ENCODE results near the gene ARG2.

ARG2 gene

DNA sequence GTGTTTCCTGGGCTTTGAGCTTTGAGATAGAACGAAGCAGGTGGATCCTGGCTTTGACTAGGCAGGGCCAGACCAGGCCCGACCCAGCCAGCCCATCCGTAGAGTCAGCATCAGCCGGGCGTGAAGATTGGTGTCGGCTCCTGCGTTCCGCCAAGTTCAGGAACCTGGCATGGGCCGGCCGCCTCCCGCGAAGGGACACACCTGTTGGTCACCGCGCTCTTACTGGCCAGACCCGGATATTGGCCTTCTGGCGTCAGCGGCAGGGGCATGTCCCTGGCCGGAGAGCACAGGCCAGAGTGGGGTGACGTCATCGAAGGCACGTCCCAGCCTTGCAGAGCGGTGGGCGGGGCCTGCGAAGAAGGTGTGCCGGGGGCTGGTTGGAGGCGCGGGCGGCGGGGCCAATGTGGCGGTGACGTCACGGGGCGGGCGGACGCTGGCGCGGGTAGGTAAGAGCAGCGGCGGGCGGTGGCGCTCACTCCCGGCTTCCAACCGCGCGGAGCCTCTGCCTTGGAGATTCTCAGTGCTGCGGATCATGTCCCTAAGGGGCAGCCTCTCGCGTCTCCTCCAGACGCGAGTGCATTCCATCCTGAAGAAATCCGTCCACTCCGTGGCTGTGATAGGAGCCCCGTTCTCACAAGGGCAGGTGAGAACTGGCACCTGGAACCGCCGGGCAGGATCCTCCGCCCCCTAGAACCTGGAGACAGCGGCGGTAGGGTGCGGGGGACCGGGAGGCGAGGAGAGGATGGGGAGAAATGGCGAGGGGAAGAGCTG, at the start of gene ARG2:
Gene ARG2, plus strand, starts transcription at position 475 of the 771 bp plus-strand sequence. Its CDS starts 58 bp downstream, at position 533.
- DNase-seq, result peak; percentile 94

DNA sequence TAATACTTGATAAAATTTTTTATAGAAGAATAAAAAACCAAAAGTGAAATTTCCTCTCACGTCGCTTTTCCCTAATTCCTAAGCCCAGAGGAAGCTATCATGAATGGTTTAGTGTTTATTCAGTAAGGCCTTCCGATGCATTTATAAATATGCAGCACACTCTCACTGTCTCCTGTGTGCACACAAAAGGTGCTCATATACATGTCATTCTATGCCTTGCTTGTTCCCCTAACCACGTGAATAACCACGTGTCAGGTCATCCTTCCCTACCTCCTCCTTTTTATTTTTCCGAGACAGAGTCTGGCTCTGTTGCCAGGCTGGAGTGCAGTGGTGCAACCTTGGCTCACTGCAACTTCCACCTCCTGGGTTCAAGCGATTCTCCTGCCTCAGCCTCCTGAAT, 49.3 kb upstream of the ARG2 start:
- no peak for DNase-seq

DNA sequence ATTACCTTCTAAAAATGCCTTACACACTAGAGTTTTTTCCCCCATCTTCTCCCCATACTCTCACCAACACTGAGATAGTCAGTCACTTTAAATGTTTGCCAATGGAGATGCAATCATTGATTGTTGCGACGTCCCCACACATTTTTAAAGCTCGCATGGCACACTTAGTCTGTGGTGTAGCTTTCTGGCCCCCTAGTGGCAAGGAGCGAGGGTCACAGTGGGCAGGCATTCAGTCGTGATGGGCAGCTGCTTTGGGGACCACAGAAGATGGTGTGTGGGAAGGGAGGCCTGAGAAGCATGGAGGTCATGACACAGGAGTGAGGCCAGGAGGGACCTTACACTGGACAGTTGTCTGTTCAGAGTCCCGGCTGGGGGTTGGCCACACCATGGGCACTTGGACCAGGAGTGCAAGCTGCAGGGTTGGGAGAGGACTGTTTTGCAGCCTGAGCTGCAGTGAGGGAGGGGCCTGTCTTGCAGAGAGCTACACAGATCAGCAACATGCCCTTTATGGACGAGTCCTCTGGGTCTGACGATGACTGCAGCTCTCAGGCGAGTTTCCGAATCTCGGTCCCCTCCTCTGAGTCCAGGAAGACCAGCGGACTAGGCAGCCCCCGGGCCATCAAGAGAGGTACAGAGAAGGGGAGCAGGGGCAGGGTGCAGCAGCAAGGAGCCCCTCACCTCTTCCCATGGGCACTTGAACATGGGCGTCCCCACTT, 48.3 kb upstream of the ARG2 start:
- DNase-seq, result peak; percentile 58

DNA sequence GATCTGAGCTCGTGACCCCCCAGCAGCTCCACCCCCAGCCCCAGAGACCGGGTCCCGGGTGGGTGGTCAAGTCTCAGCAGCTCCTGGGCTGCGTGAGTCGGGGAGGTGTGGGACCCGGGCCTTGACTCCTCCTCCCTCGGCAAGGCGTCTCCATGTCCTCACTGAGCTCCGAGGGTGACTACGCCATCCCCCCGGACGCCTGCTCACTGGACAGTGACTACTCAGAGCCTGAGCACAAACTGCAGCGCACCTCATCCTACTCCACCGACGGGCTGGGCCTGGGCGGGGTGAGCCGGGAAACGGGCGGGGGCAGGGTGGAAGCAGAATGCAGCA, 47.8 kb upstream of the ARG2 start:
- no peak for DNase-seq

DNA sequence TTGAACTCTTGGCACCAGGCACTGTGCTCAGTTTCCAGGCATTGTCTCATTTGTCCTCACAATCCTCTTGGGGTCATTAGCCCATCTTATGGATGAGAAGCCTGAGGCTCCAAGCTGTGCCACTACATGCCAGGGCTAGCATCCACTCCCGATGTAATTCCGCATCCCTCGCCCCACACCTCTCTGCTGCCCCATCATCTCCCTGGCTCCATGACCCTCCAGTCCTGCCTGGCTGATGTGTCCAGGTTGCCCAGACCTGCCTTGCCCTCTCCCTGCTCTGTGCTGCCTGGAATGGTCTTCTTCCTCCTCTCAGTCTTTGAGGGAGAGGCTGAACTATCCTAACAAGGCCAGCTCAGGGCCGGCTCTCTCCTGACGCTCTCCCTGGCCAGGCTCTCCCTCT, 47.1 kb upstream of the ARG2 start:
- DNase-seq, result no peak

DNA sequence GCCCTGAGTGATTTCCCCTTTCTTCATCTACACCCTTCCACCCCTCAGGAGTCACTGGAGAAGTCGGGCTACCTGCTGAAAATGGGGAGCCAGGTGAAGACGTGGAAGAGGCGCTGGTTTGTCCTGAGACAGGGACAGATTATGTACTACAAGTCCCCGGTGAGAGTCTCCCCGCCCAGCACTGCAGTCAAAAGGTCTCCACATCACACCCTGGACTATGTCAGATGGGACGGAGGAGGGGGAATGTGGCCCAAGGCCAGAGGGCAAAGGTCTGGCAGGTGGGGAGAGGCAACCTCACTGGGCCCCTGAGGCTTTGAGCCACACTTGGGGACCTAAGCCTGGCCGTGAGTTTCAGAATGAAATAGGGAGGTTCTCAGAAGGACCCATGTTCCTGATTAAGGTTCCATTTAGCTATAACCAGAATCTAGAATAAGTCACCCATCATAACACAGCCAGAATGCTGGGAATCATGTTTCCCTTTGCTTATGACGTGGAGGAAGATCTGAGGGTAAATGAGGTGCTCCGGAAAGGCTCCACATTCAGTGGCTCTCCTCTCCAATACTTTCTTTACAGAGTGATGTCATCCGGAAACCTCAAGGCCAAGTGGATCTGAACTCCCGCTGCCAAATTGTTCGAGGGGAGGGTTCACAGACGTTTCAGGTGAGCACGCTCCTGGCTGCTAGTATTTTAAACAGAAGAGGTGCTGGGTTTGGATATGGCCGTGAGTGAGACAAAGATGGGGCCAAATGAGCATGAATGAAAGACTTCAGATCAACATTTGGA, 46.3 kb upstream of the ARG2 start:
- no peak for DNase-seq

DNA sequence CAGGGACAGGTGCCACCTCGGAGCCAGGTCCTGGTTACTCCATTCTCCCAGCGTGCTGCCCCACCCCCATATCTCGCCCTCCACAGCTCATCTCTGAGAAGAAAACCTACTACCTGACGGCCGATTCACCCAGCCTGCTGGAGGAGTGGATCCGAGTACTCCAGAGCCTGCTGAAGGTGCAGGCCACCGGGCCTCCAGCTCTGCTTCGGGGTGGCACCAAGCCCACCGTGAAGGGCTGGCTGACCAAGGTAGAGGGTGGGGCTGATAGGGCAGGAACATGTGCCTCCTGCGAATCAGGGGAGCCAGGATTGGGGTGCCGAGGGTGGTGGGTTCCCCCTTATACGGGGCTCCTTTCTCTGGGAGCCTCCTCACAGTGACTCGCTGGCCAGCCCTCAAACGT, 45.6 kb upstream of the ARG2 start:
- DNase-seq, result no peak

DNA sequence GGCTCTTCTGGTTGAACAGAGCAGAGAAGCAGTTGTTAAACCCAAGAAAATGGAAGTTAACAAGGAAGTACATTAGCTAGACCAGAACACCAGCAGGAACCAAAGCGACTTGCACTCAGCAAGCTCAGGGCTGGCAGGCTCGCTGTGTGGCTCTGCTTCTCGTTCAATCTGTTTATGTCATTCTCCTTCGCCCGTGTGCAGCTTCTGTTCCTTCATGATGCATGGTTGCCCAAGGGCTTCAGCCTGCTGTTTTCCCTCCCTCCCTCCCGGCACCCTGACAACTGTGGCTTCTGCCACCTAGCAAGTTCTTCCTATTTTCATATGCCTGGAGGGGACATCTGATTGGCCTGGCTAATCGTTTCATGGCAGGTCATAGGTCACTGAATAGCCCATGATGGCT, 44.9 kb upstream of the ARG2 start:
- no peak for DNase-seq

DNA sequence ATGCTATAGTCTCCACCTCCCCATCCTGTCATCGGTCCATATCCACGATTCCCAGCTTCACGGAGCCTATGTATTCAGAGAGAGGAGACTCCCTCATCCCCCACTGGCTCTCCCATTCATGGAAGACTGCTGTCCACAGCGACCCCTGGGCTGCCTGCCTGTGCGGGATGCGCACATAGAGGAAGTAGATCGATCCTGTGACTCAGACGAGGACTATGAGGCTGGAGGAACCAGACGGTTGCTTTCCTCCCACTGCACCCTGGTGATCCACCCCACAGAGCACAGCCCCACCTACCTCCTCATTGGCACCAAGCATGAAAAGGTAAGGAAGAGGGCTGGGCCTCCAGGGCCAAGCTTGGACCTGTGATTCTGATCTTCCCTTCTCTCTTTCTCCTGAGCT, 44.0 kb upstream of the ARG2 start:
- DNase-seq, result no peak

DNA sequence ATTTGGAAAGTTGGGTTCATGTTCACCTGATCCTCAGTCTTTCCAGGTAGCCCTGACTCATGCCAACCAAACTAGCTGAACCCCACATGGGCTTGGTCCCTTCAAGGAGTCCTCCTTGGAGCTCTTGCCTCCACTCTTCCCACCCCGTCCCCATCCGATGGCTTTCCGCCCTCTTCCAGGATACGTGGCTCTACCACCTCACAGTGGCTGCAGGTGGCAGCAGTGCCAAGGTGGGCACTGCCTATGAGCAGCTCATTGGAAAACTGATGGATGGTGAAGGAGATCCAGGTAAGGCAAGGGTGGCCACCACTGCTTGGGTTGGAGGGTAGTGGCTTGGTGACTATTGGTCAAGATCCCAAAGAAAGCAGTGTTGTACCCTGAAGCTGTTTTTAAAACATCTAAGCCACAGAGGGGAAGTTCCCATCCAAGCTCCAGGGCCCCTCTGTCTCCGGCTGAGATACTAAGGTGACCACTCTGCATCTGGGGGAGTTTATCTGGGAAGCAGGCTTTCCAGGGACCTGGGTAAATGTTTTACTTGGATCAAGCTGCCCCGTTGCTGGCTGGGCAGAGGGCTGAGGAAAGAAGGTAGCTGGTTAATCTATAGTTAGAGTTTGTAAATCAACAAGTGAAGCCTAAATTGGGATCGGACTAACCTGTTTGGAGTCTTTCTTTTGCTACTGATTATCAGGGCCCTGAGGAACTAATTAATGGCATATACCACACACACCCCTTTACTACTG, 43.3 kb upstream of the ARG2 start:
- no peak for DNase-seq

DNA sequence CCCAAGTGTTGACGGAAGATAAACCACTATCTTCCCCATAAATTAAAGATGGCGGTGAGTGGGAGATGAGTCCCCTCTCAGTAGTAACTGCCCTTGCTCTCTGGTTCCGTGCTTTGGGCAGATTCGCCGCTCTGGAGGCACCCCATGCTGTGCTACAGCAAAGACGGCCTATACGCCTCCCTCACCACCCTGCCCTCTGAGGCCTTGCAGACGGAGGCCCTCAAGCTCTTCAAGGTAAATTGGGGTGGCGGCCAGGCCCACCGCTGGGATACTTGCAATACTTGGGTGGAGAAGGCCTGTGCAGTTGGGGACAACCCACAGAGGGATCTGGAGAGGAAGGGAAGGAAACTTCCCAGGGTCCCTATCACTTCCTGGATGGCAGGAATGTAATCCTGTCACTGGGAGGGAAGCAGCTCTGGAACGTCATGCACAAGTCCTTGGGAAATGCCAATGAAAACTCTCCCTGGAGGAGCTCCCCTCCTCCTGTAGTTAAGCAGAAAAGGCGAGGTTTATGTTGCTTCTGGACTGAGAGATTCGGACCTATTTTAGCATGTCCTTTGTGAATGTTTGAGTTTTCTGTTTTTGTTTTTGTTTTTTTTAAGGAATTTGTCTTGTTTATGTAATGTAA, 42.4 kb upstream of the ARG2 start:
- DNase-seq, result no peak

DNA sequence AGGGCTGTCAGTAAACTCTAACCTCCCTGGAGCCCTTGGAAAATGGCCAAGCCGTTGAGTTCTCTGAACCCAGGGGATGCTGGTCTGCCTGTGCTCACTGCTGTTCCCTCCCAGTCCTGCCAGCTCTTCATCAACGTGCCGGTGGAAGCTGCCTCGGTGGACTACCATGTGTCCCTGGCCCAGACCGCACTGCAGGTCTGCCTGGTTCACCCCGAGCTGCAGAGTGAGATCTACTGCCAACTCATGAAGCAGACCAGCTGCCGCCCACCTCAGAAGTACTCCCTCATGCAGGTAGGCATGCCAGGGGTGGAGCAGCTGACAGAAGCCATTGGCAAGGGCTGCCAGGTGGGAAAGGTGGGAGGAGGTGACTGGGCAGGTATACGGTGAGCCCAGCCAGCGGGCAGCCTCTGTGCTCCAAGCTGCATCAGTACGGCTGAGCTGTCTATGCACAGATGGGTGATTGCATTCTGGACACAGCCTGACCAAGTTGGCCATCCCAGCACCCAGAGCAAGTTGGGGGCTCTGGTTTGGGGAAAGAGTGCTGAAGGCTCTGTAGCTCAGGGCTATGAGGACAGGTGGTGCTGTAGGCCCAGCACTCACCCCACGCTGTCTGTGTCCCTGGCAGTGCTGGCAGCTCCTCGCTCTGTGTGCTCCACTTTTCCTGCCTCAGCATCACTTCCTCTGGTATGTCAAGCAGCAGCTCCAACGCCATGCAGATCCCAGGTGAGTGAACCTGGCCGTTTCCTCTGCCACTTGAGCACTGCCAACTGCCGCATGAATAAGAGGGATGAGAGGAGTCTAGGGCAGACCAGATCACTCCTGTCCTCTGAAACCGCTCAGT, 41.6 kb upstream of the ARG2 start:
- no peak for DNase-seq

DNA sequence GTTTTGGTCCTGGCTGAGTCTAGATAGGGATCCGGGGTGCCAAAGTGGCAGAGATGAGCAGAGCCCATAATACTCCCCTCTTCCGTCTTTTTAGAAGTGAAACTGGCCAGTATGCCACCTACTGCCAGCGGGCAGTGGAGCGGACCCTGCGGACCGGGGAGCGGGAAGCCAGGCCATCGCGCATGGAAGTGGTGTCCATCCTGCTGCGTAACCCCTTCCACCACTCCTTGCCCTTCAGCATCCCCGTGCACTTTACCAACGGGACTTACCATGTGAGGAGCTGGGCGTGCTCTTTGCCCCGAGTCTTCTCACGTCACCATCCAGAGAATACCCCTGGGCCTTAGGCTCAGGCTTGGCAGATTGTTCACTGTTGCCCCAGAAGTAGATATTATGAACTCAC, 40.7 kb upstream of the ARG2 start:
- DNase-seq, result no peak

DNA sequence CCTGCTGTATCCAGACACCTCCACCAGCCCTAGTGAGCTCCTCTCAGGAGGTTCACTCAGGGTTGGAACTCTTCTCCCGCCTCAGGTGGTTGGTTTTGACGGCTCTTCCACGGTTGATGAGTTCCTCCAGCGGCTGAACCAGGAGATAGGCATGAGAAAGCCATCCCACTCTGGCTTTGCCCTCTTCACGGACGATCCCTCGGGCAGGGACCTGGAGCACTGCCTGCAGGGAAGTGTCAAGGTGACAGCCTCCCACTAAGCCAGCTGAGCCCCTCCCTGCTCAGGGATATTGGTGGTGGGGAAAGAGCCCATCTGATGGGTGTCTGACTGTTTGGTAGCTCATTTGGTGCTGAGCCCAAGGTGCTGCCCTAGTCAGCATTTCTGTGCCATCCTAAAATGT, 40.1 kb upstream of the ARG2 start:
- no peak for DNase-seq

DNA sequence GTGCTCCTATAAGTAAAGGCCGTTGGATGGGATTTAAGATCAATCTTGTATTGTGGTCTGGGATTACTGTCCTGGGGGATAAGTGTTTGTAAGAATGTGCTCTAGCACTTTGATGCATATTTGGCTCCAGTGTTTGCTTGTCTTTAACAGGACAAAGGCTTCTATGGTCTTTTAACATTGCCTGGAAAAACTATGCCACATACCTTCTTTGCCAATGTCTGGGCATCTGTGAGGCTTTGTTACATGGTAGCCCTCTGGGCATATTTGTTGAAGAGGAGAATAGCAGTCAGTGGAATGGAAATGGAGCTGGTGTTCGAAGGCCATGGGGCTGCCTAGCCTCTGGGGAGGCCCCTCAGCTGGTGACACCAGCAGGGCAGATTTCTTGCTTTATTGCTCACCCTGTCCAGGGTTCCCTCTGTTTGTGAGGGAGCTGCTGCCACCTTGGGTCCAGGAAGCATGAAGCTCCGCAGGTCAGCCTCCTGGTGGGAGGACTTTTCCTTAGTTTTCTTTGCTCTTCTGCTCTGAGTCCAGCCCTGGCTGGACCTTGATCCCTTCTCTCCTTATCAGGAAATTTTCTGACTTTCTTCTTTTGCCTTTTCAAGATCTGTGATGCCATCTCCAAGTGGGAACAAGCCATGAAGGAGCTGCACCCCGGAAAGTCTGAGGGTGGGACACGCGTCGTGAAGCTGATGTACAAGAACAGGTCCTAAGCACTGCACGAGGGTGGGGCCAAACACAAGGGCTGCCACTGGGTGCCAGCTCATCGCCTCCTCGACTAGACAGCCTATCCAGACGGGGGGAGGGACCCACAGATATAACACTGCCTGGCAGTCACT, 39.2 kb upstream of the ARG2 start:
- DNase-seq, result no peak

DNA sequence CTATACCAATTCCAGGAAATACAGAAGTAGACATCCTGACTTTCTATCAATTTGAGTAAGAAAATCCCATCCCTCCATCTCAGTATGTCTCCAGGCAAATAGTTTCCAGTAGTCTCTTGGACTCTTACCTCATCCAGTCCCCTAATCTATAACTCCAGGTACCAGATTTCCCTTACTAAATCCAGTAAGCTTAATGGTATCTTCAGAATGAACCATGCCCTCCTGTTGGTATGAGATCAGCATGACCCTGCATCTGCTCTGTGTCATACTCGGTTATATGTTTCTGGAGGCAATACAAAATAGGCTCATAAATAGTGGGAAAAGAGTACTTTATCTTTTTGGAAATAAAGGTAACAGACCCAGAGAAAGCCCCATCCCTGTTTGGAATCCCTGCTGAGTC, 38.1 kb upstream of the ARG2 start:
- no peak for DNase-seq

DNA sequence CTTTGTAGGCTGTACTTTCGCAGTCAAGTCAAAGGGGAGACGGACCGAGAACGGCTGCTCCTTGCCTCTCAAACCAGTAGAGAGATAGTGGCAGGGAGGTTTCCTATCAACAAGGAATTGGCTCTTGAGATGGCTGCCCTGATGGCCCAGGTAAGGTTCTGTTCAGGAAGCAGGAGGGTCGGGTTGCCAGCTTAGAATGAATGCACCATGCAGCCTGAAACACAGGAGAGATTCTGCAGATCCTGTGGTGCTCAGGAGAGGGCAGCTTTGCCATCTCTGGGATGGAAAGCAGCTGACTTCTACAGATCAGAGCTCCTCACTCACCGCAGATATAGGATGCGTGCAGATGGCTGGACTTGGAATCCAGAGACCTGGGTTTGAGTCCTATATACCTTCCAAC, 37.7 kb upstream of the ARG2 start:
- no peak for DNase-seq

DNA sequence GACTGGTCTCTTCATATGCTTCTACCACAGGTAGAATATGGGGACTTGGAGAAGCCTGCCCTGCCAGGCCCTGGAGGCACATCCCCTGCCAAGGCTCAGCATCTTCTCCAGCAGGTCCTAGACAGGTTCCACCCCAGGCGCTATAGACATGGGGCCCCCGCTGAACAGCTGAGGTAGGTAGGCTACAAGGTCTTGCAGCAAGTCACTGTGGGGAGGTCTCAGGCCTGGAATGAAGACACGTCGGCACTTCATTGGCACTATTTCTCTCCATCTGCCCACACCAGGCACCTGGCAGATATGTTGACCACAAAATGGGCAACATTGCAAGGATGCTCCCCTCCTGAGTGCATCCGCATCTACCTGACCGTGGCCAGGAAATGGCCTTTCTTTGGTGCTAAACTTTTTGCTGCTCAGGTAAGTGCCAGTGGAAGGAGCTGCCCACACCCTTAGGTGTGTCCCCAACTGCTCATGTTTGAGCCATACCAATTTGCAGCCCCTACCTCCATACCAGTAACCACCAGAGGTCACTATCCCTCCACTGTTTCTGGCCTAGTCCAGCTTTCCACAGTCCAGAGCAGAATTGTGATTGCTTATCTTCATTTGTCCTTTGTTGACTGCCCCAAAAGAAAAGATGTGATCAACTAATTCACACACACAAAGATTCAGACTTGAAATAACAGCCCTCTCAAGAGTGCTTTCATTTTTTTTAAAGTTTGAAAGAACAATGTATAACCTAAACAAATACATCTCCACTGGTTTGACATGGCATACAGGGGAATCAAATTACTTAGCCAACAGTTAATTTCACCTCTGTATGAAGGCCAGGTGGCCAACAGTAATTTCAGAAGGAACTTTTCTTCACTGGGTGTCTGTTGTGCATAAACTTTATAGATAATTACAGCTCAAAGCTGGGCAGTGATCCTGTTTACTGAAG, 35.7 kb upstream of the ARG2 start:
- peak; percentile 54 for DNase-seq

DNA sequence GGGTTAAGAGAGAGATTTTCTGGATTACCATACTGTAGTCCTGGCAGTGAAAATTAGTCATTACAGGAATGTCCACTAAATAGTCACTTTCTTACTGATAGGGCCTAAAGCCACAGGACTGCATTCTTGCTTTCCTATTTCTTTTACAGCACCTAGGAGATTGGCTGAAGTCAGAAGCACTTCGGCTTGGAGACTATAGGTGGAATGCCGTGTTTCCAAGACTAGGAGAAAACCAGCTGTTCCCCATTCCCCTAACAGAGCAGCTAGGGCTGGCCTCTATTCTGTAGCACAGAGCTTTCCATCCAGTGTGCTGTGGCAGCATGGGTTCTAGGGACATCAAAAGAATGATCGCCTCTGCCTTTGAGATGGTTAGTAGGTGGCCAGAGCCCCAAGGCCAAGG, 34.7 kb upstream of the ARG2 start:
- no peak for DNase-seq

DNA sequence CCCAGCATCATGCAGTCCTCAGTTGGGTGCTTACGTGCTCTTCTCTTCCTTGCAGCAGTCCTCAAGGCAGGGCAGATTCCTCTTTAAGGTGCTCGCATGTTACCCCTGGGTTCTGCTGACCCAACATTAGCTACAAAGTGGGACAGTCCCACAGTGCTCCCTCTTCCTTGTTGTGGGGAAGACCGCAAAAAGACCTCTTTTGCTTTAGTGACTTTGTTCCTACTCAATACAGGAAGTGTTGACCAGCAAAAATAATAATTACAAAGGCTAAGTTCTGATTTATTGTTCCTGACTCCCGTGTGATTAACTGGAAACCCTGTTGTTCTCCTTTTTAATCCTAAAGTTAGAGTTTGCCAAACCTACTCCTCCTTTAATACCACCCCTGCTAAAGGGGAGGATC, 33.4 kb upstream of the ARG2 start:
- DNase-seq, result no peak
